Brain pericyte (primary cell): ENCODE data around the gene MGMT.

ENCODE experiments used
- DNase-seq: peaks from one replicate; pipeline ENCODE4 v3.0.0-alpha.2; 2012; ENCODE audit warnings: low read depth, low spot score

MGMT gene

DNA sequence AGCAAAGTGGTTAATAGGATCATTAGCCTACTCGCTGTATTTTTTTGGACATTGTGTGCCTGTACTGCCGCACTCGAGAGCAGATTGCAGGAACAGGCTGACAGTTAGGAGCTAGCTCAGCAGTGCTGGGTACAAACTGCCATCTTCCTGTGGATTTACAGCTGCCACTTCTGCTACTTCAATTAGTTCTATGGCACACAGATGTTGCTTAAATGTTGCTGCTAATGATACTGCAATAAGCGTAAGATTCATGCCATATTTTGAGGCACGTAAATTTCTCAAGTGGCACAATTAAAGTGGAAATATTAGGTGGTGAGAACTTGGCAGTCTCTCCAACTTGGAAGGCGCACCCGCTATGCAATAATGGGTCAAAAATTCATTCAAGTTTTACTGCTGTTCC lies 325.1 kb downstream of the MGMT start:
- DNase-seq = no peak

GRCh38 chr10:129792864-129793263 lies 325.8 kb downstream of the MGMT start:
- DNase-seq = no peak

GRCh38 chr10:129793479-129793878 lies 326.4 kb downstream of the MGMT start:
- DNase-seq = no peak

DNA sequence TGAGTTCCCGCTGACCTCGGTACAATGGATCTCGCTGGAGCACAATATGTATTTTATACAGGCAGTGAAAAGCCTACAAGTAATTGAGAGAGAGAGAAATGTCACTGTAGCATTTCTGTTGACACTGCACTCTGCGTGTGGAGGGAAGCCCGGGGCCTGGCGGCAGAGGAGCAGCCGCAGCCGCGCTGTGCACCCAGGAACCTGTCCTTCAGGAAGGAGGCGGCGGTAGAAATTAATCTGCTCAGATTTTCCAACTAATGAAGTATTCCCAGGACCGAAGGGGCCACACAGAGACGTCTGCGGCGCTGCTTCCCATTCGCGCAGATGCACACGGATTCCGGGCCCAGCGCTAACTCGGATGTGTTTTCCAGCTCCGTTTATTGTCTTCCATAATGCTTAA lies 327.0 kb downstream of the MGMT start:
- DNase-seq = no peak

DNA sequence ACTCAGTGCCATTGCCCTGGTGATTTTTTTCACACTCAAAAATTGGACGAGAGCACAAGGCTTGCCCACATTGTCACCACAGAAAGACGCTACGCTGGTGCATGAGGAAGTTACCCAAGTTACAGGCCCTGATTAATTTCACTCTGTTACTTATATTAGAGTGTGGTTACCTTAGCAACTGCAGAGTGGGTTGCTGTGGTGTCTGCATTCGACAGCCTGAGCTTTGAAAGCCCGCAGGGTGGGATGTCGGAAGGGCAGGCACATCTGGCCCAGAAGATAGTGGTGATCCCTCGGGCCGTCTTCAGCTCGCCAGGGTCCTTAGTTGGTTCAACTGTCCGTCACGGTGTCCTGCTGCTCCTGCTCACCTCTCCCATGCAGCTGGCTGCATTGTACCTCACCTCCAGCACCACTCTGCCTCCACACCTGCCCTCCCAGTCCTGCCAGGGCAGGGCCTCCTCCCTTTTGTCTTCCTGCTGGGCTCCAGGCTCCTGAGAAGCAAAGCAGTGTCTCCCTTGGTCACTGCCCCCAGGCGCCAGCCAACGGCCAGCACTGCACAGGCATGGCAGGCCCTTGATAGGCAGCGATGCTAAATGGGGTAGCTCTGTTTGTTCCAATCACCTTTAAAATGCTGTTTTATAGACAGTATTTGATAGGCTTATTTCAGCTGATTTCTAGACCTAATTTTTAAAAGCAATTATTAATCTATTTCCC lies 329.8 kb downstream of the MGMT start:
- DNase-seq = no peak

GRCh38 chr10:129799942-129800341 lies 332.9 kb downstream of the MGMT start:
- DNase-seq = no peak

GRCh38 chr10:129800796-129801340 lies 333.8 kb downstream of the MGMT start:
- no peak for DNase-seq

- no peak for DNase-seq
Observed at GRCh38 chr10:129807211-129807610, 340.2 kb downstream of the MGMT start.

DNA sequence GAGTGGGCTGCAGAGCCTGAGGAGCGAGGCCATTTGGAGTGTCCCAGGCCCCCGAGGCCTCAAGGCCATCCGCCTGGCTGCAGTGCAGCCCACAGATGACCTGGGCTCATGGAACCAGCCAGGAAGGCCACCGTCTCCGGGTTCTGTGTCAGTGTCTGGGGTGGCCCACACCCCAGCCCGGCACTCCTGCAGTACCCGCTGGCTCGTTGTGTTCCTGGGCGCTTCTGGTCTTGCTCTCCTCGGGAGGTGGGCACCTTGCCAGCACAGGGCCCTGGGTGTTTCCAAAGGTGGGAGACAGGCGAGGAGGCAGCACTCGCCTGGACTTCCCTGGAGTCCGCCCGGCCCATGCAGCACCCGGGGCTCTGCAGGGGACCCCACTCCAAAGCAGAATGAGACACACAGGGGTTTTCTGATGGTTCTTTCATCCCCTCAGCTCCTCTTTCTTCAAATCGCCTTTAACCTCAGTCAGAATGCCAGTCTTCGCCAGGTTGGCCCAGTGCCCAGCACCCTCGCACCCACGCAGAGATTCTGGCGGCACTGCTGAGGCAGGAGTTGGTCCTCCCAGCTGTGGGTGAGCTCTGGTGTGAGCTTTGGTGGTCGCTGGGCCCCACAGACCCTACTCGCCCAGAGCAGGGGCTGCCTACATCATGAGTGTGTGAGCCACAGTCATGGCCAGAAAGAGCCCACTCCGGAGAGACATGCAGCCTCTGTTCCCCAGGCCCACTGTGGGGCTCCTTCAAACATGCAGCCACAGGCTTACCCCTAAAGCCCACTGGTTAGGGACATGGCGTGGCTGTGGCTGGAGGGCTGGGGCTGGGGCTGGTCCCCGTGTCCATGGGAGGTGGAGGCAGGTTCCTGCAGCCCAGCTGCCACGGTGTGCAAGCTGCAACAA lies 341.3 kb downstream of the MGMT start:
- no peak for DNase-seq

- DNase-seq = no peak
Observed at GRCh38 chr10:129809431-129809830, 342.4 kb downstream of the MGMT start.

DNA sequence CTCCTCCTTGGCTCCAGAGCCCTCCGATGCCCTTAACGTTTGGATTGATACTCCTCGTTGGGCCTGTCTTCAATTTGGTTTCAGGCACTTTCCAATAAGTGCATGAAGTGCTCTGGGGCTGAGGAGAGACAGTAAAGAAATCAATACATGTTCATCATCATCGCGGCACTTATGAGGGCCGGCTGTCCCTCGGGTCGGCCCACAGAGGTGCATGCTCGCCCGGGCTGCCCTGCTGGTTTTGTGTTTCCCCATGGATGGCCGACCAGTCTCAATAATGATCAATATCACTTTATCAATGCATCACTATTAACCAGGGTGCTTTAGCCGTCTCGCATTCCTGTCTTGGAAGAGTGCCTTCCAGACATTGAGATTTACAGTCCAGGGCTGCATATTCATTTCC lies 342.8 kb downstream of the MGMT start:
- no peak for DNase-seq

DNA sequence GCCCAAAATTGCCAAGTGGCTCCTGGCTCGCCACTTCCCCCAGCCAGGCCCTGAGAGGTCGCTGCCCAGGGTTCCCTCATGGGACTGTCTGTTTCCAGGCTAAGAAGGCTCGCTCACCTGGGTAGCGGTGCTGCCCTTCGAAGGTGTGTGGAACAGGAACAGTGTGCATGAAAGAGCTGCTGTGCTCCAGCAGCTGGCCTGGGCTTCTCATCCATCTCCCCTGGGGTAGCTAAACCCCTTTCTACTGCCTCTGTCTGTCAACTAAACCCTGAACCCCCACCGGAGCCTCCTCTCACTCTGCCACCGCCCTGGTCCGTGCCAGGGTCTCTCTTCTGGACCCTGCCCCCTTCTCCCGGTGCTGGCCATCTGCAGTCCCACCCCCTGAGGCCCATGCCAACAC lies 344.2 kb downstream of the MGMT start:
- DNase-seq = no peak

DNA sequence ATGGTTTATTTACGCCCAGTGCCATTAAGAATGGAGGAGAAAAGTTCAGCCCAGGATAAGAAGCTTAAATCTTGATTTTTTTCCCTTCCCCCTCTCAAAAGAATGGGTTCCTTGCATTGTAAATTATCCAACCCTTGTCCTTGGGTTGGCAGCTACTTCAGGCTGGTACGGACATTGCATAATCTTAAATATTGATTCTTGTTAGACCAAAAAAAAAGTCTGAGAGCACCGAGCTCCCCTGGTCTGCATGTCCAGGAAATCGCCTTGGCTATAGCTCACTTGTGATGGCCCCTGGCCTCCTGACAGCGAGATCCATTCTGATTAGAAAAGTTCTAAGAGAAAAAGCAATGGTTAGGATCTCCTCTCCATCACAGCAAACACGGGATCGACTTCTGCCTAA lies 345.4 kb downstream of the MGMT start:
- no peak for DNase-seq

DNA sequence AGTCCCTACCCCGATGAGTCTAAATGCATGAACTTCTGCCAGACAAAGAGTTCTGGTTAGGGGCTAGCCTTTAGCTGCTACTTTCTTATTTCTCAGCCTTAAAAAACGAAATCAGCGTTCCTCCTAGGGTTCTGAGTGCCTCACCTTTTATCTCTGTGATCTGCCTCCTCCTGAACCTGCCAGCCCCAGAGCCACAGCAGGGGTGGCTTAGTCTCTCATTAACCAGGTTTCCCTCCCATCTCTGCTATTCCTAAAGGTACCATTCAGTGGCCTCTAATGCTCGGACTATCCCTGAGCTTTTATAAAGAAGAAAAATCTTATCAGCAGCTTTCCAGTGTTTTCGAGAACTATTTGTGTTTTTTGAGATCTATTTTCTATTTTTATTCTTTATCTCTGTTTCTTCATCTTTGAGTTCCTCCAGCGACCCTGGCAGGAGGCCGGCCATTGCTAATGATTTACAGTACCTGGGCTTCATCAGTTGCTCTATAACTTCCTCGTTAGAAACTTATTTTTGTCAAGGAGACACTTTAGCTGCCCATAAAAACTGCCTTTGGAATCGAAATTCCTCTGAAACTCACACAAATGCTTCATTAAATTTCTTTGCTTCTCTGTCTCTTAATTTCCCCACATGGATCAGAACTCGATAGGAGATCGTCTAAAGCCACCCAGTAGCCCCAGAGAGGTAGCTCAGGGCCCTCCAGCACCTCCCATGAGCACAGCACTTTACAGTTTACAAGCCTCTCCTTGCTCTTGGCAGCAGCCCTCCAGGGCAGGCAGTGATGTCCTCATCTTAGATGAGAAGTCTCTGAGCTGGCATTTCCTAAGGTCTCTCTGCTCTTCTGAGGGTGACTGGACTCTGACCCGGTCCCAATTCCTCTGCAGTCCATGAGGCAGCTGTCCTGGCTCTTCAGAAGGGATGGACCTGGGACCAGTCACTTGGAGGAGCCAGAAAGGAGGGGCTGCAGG lies 347.9 kb downstream of the MGMT start:
- DNase-seq = no peak

DNA sequence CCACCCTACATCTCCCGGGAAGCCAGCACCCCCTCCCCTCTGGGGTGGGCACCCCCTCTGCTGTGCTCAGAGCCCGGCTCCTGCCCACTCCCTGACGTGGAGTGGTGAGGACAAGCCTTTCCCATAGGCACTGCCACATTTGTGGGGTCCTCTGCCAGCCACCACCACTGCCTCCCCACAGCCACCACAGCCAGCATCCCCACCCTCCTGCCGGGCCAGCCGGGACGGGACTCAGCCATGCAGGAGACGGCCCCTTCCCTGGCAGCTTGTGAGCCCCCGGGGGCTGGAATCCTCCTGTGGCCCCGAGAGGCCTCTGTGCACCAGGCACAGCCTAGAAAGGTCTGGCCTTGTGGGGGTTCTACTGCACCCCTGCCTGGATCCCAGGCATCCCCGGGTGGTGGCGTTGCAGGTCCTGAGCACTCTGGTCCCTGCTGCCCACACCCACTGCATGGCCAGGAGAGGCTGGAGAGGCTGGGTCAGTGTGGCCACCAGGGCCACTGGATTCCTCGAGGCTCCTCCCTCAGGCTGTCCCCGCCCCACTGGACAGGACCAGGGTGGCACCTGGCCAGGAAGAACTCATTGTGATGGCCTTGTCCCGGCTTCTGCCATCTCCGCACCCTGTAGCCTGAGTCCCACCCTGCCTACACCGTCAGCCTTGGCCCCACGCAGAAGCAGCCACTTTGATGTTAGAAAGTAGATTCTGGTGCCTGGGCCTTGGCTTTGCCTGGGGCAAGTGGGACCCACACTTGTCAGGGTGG lies 349.0 kb downstream of the MGMT start:
- no peak for DNase-seq

- DNase-seq = no peak
Observed at GRCh38 chr10:129816656-129817045, 349.6 kb downstream of the MGMT start.
